B cell (primary cell): ENCODE measurements around the gene ADSS1. TPM values are rescaled to one million over a fixed set of nuclear protein-coding genes. Genes with fewer than 3 reads are reported as not detected.

Source experiments
- ATAC-seq: fragments of 200-7000 bp; cut with Tn5 transposase; one replicate; pipeline ENCODE4 v1.10.0; 2021; ENCODE audit warnings: low read depth, mild to moderate bottlenecking, moderate number of reproducible peaks, moderate library complexity
- CTCF ChIA-PET: fragments of 350-600 bp; sonication (Branson Sonifier 250); formaldehyde crosslinking; loops from one replicate; lab custom pipeline; 2021; ENCODE audit warnings: antibody characterized with exemption, inconsistent platforms; lab: Charles Lee
- POLR2A ChIA-PET: fragments of 350-600 bp; sonication (Branson Sonifier 250); formaldehyde crosslinking; loops from one replicate; lab custom pipeline; 2021; ENCODE audit warnings: antibody characterized with exemption; lab: Charles Lee
- DNase-seq: peaks from one replicate; pipeline ENCODE4 v3.0.0; 2013
- H2AFZ ChIP-seq: 2 replicates; pipeline ENCODE4 v1.6.1; 2012; ENCODE audit warnings: mild to moderate bottlenecking, low read depth, low read length; ENCODE audit not compliant: insufficient read depth, poor library complexity, severe bottlenecking
- H3K27ac ChIP-seq, 2 donors: 1 replicate in 1 of 2; 2 replicates in 1 of 2; pipeline ENCODE4 v1.5.1; 2012 to 2013; ENCODE audit warnings: low read length in 2 of 2, mild to moderate bottlenecking in 2 of 2, moderate library complexity in 1 of 2
- H3K27me3 ChIP-seq, 4 experiments: fragments of 200-600 bp in 1 of 4; sonication (generic) in 1 of 4; replicated peaks in 1 of 4; 1 replicate in 2 of 4; 2 replicates in 2 of 4; pipeline versions ENCODE4 v1.6.1 to v1.7.0; 2013 to 2016; ENCODE audit warnings: low read length in 3 of 4, mild to moderate bottlenecking in 2 of 4, mixed read lengths in 1 of 4, moderate library complexity in 1 of 4; ENCODE audit not compliant: insufficient read depth in 4 of 4, control insufficient read depth in 3 of 4; ENCODE audit errors: control extremely low read depth in 1 of 4
- H3K36me3 ChIP-seq, 2 experiments: replicated peaks in 1 of 2; 1 replicate in 1 of 2; 2 replicates in 1 of 2; pipeline versions ENCODE4 v1.6.1 to v1.7.1; 2013; ENCODE audit warnings: low read length in 1 of 2; ENCODE audit not compliant: insufficient read depth in 2 of 2, control insufficient read depth in 1 of 2; ENCODE audit errors: control extremely low read depth in 1 of 2, extremely low read depth in 1 of 2
- H3K4me1 ChIP-seq, 2 donors: fragments of 200-600 bp in 1 of 2; sonication (generic) in 1 of 2; 1 replicate in 1 of 2; 2 replicates in 1 of 2; pipeline versions ENCODE4 v1.5.1 to v1.6.1; 2013 to 2017; ENCODE audit warnings: low read length in 2 of 2; ENCODE audit not compliant: control insufficient read depth in 2 of 2, insufficient read depth in 2 of 2
- H3K4me2 ChIP-seq: replicated peaks from 2 replicates; pipeline ENCODE3; 2012; ENCODE audit warnings: mild to moderate bottlenecking, low read depth, low read length; ENCODE audit not compliant: poor library complexity, severe bottlenecking
- H3K4me3 ChIP-seq, 5 experiments: fragments of 200-600 bp in 1 of 5; sonication (generic) in 1 of 5; 1 replicate in 3 of 5; 2 replicates in 2 of 5; pipeline versions ENCODE4 v1.5.1 to v1.7.0; 2011 to 2016; ENCODE audit warnings: low read length in 4 of 5, mild to moderate bottlenecking in 4 of 5, low read depth in 2 of 5, control low read depth in 1 of 5, moderate library complexity in 1 of 5; ENCODE audit not compliant: insufficient read depth in 1 of 5; ENCODE audit errors: control extremely low read depth in 1 of 5, extremely low read depth in 1 of 5
- H3K79me2 ChIP-seq: fragments of 200-600 bp; sonication (generic); one replicate; pipeline ENCODE4 v1.6.0; 2016; ENCODE audit warnings: low read length; ENCODE audit not compliant: control insufficient read depth, insufficient read depth
- H3K9ac ChIP-seq: fragments of 200-600 bp; sonication (generic); 2 replicates; pipeline ENCODE4 v1.6.1; 2017; ENCODE audit warnings: mild to moderate bottlenecking, low read length, moderate library complexity
- H3K9me3 ChIP-seq, 3 donors: one replicate each; pipeline versions ENCODE4 v1.6.1 to v1.7.1; 2013; ENCODE audit warnings: low read length in 2 of 3; ENCODE audit not compliant: control insufficient read depth in 2 of 3, insufficient read depth in 1 of 3; ENCODE audit errors: control extremely low read depth in 1 of 3
- H4K20me1 ChIP-seq: 2 replicates; pipeline ENCODE4 v1.6.0; 2012; ENCODE audit warnings: mild to moderate bottlenecking, low read length; ENCODE audit not compliant: insufficient read depth, control insufficient read depth, poor library complexity, severe bottlenecking
- H3K27ac Mint-ChIP-seq: one replicate; pipeline ENCODE4 v1.8.0; 2021; ENCODE audit warnings: mixed read lengths
- H3K27me3 Mint-ChIP-seq: one replicate; pipeline ENCODE4 v1.8.0; 2021; ENCODE audit warnings: mixed read lengths
- H3K4me1 Mint-ChIP-seq: one replicate; pipeline ENCODE4 v1.8.0; 2021; ENCODE audit warnings: mixed read lengths
- H3K4me3 Mint-ChIP-seq: one replicate; pipeline ENCODE4 v1.8.0; 2021; ENCODE audit warnings: mixed read lengths
- H3K9me3 Mint-ChIP-seq: one replicate; pipeline ENCODE4 v1.8.0; 2022; ENCODE audit warnings: mixed read lengths; ENCODE audit not compliant: insufficient read depth
- CTCF ChIP-seq: fragments of 200-600 bp; IDR thresholded peaks from one replicate; pipeline ENCODE4 v1.8.0; 2022; ENCODE audit warnings: antibody characterized with exemption, mild to moderate bottlenecking
- EZH2 ChIP-seq: IDR thresholded peaks from 2 replicates; pipeline ENCODE4 v1.6.1; 2012; ENCODE audit warnings: borderline replicate concordance, low read depth, mild to moderate bottlenecking, moderate library complexity, low read length; ENCODE audit not compliant: insufficient read depth, poor library complexity, severe bottlenecking
- WGBS: methylation state at CpG from one replicate; pipeline ENCODE4 v1.1.5; 2013; ENCODE audit warnings: missing lambda C conversion rate; ENCODE audit not compliant: insufficient coverage; 5-methylcytosine and 5-hydroxymethylcytosine counted together
- intact Hi-C: fragments of 100-400 bp; cut with micrococcal nuclease; formaldehyde crosslinking; loops from one replicate; pipeline ENCODE4 v1.10.0; 2022
- polyA plus RNA-seq: library from polyadenylated mRNA; depleted of rRNA; stranded (reverse); fragments of >200 nt; gene quantifications from 2 replicates; pipeline ENCODE4 v1.2.3, GENCODE V29; 2012
- total RNA-seq, 2 donors: library from RNA; stranded (reverse); fragments of 120-200 nt in 1 of 2; gene quantifications; 1 replicate in 1 of 2; 2 replicates in 1 of 2; pipeline versions ENCODE4 v1.2.3 to v1.2.4, GENCODE V29; 2013 to 2022

Gene ADSS1
- total and polyA plus RNA-seq, 2 donors (not counting 1 experiment from before 2014, with no cell fraction given): 0.33 to 1.7 TPM

- ATAC-seq (no peak), DNase-seq (no peak)
- Mint-ChIP-seq H3K4me1 (no peaks in the 10 kb centered on the region), H3K27ac (no peak overlapping the region), H3K9me3 (no peaks in the 10 kb centered on the region), H3K4me3 (no peak overlapping the region), H3K27me3 (no peaks in the 10 kb centered on the region)
- Histone ChIP-seq H4K20me1 (peaks cover 43% of the 10 kb centered on the region), H3K27me3 (no peaks in the 10 kb centered on the region), H3K9ac (no peak overlapping the region), H3K4me2 (no peak overlapping the region), H3K36me3 (peaks cover 0 to 10% of the 10 kb centered on the region in 2 experiments), H3K27ac (no peak overlapping the region), H3K4me3 (no peak overlapping the region), H2AFZ (no peak overlapping the region), H3K4me1 (no peaks in the 10 kb centered on the region), H3K79me2 (peaks cover 5% of the 10 kb centered on the region), H3K9me3 (peaks cover 0 to 7% (median 0%) of the 10 kb centered on the region in 3 donors)
- POLR2A ChIA-PET: no interaction called here
- no peak for TF ChIP-seq CTCF
- no peak for TF ChIP-seq EZH2
- CTCF ChIA-PET: interaction anchor here (0.7 kb wide), 1 partner anchor 9 kb away, joined by 3 read pairs; no protein-coding TSS in a partner anchor
- intact Hi-C loops: no loop called here
- 96% methylated on average over 13 of the region's 15 CpGs for WGBS
Measured at GRCh38 chr14:104777808-104778249, 53.8 kb downstream of the ADSS1 start.

DNA sequence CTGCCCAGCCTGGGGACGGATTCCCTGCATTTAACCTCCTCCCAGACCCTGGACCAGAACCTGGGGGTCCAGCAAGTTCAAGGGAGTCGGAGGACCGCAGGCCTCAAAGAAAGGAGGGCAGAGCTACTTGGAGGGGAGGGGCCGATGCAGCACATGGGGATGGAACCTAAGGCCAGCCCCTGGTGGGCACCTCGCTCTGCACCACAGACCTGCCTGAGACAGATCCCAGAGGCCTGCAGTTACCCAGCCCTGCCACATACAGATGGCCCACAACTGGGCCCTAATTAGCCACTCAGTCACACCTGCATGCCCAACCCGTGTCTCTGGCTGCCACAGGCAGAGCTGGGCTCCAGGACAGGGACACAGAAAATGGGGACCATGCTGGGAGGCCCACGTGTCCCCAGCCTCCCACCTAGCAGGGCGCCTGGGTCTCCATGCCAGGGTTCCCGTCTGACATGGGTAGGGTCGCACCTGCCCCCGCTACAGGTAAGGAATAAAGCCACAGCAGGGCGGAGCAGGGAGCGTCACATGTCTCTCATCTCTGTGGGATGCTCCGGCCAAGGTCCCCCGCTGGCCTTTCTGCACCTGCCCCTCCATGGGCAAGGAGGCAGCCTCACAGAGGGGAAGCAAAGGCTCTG, 54.8 kb downstream of the ADSS1 start:
- DNase-seq (no peak), ATAC-seq (no peak)
- TF ChIP-seq CTCF: no peak
- no peak for TF ChIP-seq EZH2
- Mint-ChIP-seq H3K27me3 (no peaks in the 10 kb centered on the region), H3K4me3 (no peak overlapping the region), H3K27ac (no peak overlapping the region), H3K4me1 (no peaks in the 10 kb centered on the region), H3K9me3 (no peaks in the 10 kb centered on the region)
- Histone ChIP-seq H3K36me3 (peaks cover 0 to 10% of the 10 kb centered on the region in 2 experiments), H3K9ac (no peak overlapping the region), H3K27me3 (no peaks in the 10 kb centered on the region), H3K4me3 (no peak overlapping the region), H3K4me1 (no peaks in the 10 kb centered on the region), H3K9me3 (peaks cover 0 to 7% (median 0%) of the 10 kb centered on the region in 3 donors), H3K79me2 (peaks cover 5% of the 10 kb centered on the region), H2AFZ (no peak overlapping the region), H3K4me2 (no peak overlapping the region), H3K27ac (no peak overlapping the region), H4K20me1 (peaks cover 49% of the 10 kb centered on the region)
- POLR2A ChIA-PET: no interaction called here
- CTCF ChIA-PET: interaction anchor here (0.6 to 1.3 kb wide), 2 partner anchors 10 to 56 kb away, joined by 3 to 4 read pairs; no protein-coding TSS in a partner anchor
- intact Hi-C loops: no loop called here
- WGBS: 94% methylated on average over 14 of the region's 15 CpGs
